HepG2 (cell line): ENCODE measurements around the gene ZSCAN2. TPM values are rescaled to one million over a fixed set of nuclear protein-coding genes. Genes with fewer than 3 reads are reported as not detected.

ENCODE experiments used
- ATAC-seq: fragments of 200-7000 bp; cut with Tn5 transposase; 3 replicates; pipeline ENCODE4 v1.9.1; 2020; ENCODE audit warnings: mild to moderate bottlenecking, moderate library complexity
- BruUV-seq: library from RNA; stranded (reverse); fragments of 400-500 nt; replicated peaks from 2 replicates; lab custom pipeline; 2021; lab: Mats Ljungman, UMichigan
- CTCF ChIA-PET: fragments of 300-600 bp; formaldehyde crosslinking; extraction: SDS; loops from one replicate; lab custom pipeline; 2021; ENCODE audit warnings: low total read pairs, inconsistent platforms, low intra/inter-chr PET ratio; lab: Yijun Ruan, JAX
- POLR2A ChIA-PET: fragments of 350-600 bp; sonication (Branson Sonifier 250); formaldehyde crosslinking; loops from one replicate; lab custom pipeline; 2020; ENCODE audit warnings: antibody characterized with exemption, inconsistent platforms; lab: Yijun Ruan, JAX
- DNase-seq: peaks from one replicate; pipeline ENCODE4 v3.0.0-alpha.2; 2015; ENCODE audit warnings: low spot score
- FAIRE-seq: peaks from 3 replicates; lab custom pipeline; 2011; peaks lifted over from hg19 to GRCh38; lab: Jason Lieb, UNC
- H2AFZ ChIP-seq: one replicate; pipeline ENCODE4 v1.6.1; 2011; ENCODE audit warnings: low read length, inconsistent platforms
- H3K27ac ChIP-seq: fragments of 300-600 bp; 3 replicates; pipeline ENCODE4 v1.8.0; 2011; ENCODE audit warnings: mixed run types, mild to moderate bottlenecking, mixed read lengths, low read length, inconsistent platforms; ENCODE audit not compliant: insufficient read depth; ENCODE audit errors: extremely low read length
- H3K27me3 ChIP-seq, 2 experiments: fragments of 200-600 bp in 1 of 2; 2 replicates in 1 of 2; 3 replicates in 1 of 2; pipeline versions ENCODE4 v1.6.0 to v1.8.0; 2011; ENCODE audit warnings: low read length in 2 of 2, mild to moderate bottlenecking in 2 of 2, moderate library complexity in 2 of 2, inconsistent platforms in 1 of 2; ENCODE audit not compliant: insufficient read depth in 2 of 2, control insufficient read depth in 1 of 2
- H3K36me3 ChIP-seq, 2 experiments: fragments of 200-600 bp in 1 of 2; replicated peaks in 1 of 2; 2 replicates in 1 of 2; 3 replicates in 1 of 2; pipeline versions ENCODE4 v1.5.1 to v1.8.0; 2011; ENCODE audit warnings: low read length in 2 of 2, inconsistent platforms in 1 of 2; ENCODE audit not compliant: insufficient read depth in 2 of 2, control insufficient read depth in 1 of 2
- H3K4me1 ChIP-seq: 2 replicates; pipeline ENCODE4 v1.5.1; 2012; ENCODE audit warnings: low read length, inconsistent platforms; ENCODE audit not compliant: insufficient read depth
- H3K4me2 ChIP-seq: 2 replicates; pipeline ENCODE4 v1.6.0; 2011; ENCODE audit warnings: low read depth, low read length, inconsistent platforms
- H3K4me3 ChIP-seq, 3 experiments: fragments of 200-600 bp in 1 of 3; sonication (generic), shearing (Covaris generic) in 1 of 3; replicated peaks in 1 of 3; 2 replicates each; pipeline ENCODE4 v1.5.1; 2011 to 2016; ENCODE audit warnings: low read length in 3 of 3, inconsistent platforms in 2 of 3, low read depth in 2 of 3, mild to moderate bottlenecking in 2 of 3, control low read depth in 1 of 3, mixed read lengths in 1 of 3; ENCODE audit not compliant: insufficient read depth in 1 of 3
- H3K79me2 ChIP-seq: one replicate; pipeline ENCODE4 v1.6.1; 2011; ENCODE audit warnings: low read length, inconsistent platforms; ENCODE audit not compliant: insufficient read depth
- H3K9ac ChIP-seq: 2 replicates; pipeline ENCODE4 v1.6.0; 2011; ENCODE audit warnings: mild to moderate bottlenecking, low read depth, low read length, inconsistent platforms; ENCODE audit not compliant: insufficient read depth
- H3K9me3 ChIP-seq: 2 replicates; pipeline ENCODE4 v1.5.1; 2012; ENCODE audit warnings: mild to moderate bottlenecking, low read length
- H4K20me1 ChIP-seq: 2 replicates; pipeline ENCODE4 v1.6.0; 2011; ENCODE audit warnings: inconsistent platforms, mild to moderate bottlenecking, low read length, moderate library complexity; ENCODE audit not compliant: insufficient read depth
- AGO2 ChIP-seq: fragments of 200-400 bp; formaldehyde crosslinking; optimal IDR thresholded peaks from 2 replicates; pipeline ENCODE3; 2017; ENCODE audit warnings: mild to moderate bottlenecking, low read depth, low read length, moderate library complexity
- POLR2G ChIP-seq: fragments of 200-400 bp; formaldehyde crosslinking; IDR thresholded peaks from 2 replicates; pipeline ENCODE4 v1.6.1; 2018; ENCODE audit warnings: mild to moderate bottlenecking, low read depth, low read length, moderate library complexity
- RBFOX2 ChIP-seq: fragments of 200-400 bp; formaldehyde crosslinking; IDR thresholded peaks from 2 replicates; pipeline ENCODE4 v1.6.1; 2017; ENCODE audit warnings: low read depth, mild to moderate bottlenecking, low read length
- SP5 ChIP-seq: IDR thresholded peaks from 2 replicates; pipeline ENCODE4 v1.6.1; 2016; ENCODE audit warnings: low read depth, borderline replicate concordance
- SRSF4 ChIP-seq: fragments of 200-400 bp; formaldehyde crosslinking; IDR thresholded peaks from one replicate; pipeline ENCODE4 v1.6.1; 2018; ENCODE audit warnings: mild to moderate bottlenecking, low read depth, low read length, moderate library complexity; ENCODE audit not compliant: poor library complexity, severe bottlenecking
- ZNF609 ChIP-seq: sonication (generic); formaldehyde crosslinking; IDR thresholded peaks from 2 replicates; pipeline ENCODE4 v1.4.0; 2020; ENCODE audit warnings: mild to moderate bottlenecking, missing genetic modification reagents, borderline replicate concordance
- ZSCAN30 ChIP-seq: sonication (generic); formaldehyde crosslinking; IDR thresholded peaks from 2 replicates; pipeline ENCODE4 v1.5.0; 2020; ENCODE audit warnings: mild to moderate bottlenecking, missing genetic modification reagents
- WGBS: methylation state at CpG from one replicate; pipeline ENCODE4 v1.1.6; 2017; ENCODE audit warnings: low lambda C conversion rate; 5-methylcytosine and 5-hydroxymethylcytosine counted together
- in situ Hi-C: cut with HindIII; loops from 2 replicates; pipeline ENCODE4 v1.10.0; 2017; ENCODE audit warnings: low pct_unique_long_range_greater_than_20kb; ENCODE audit not compliant: extremely low pct_ligation_motif_present
- intact Hi-C: fragments of 100-400 bp; cut with micrococcal nuclease; formaldehyde crosslinking; loops from one replicate; pipeline ENCODE4 v1.10.0; 2022; ENCODE audit not compliant: unreplicated experiment
- polyA plus RNA-seq, 8 experiments: library from polyadenylated mRNA; depleted of rRNA in 3 of 8; stranded (reverse) in 7 of 8; unstranded in 1 of 8; fragments of >200 nt; fragmentation: Illumina TruSeq in 4 of 8; extraction: Trizol in 4 of 8; gene quantifications; 2 replicates each; pipeline versions ENCODE4 v1.2.1 to v1.2.3, GENCODE V29; 2011 to 2016; ENCODE audit warnings: low read depth in 4 of 8, missing spikeins in 1 of 8, mixed read lengths in 1 of 8; ENCODE audit not compliant: insufficient read depth in 1 of 8
- total RNA-seq, 5 experiments: library from RNA; depleted of rRNA; stranded (reverse); fragments of >200 nt; fragmentation: Illumina TruSeq; extraction: Trizol; gene quantifications; 2 replicates each; pipeline ENCODE4 v1.2.3, GENCODE V29; 2016; ENCODE audit warnings: low read depth in 1 of 5

ZSCAN2 gene
- total and polyA plus RNA-seq, 2 of the 13 experiments (the other 11 are each of a cell fraction or from before 2014, with no cell fraction given) = 11.4 to 21.5 TPM

GRCh38 chr15:84643838-84644237 lies 43.0 kb downstream of the ZSCAN2 start (continued):
- TF ChIP-seq ZNF609 (no peak), ZSCAN30 (CRISPR knock-in tag) (no peak), SRSF4 (no peak)

- Histone ChIP-seq H3K4me1 (peaks cover under 1% of the 10 kb centered on the region; the same call in 1 of the 2 replicates), H3K4me2 (no peak overlapping the region), H3K9me3 (no peaks in the 10 kb centered on the region), H2AFZ (no peak overlapping the region), H3K27me3 (no peaks in the 10 kb centered on the region), H3K79me2 (peaks cover 2% of the 10 kb centered on the region), H4K20me1 (no peaks in the 10 kb centered on the region), H3K36me3 (peaks cover 33 to 75% of the 10 kb centered on the region in 2 experiments), H3K9ac (no peak overlapping the region), H3K4me3 (no peak overlapping the region), H3K27ac (no peak overlapping the region)
- ATAC-seq = no peak; the same call in 2 of the 3 replicates
- TF ChIP-seq SP5 = no peak
- peak; percentile 47; the same call in 1 of the 2 replicates for TF ChIP-seq RBFOX2
- TF ChIP-seq POLR2G = peak; percentile 55; the same call in 1 of the 2 replicates
- TF ChIP-seq AGO2 = peak; percentile 75
- ChIA-PET POLR2A (interaction anchor here (0.9 to 7.5 kb wide), 3 partner anchors 7 to 42 kb away, joined by 3 to 45 read pairs (median 3); partner anchors contain the start of gene WDR73), CTCF (no interaction called here)
- 93% methylated on average over 8 of the region's 10 CpGs for WGBS
- no peak for FAIRE-seq
- no peak for DNase-seq
- in situ Hi-C loops (no loop called here), intact Hi-C loops (no loop called here)
- no TSS peak for BruUV-seq
Measured at GRCh38 chr15:84645496-84645895, 44.7 kb downstream of the ZSCAN2 start.
